Measurements from ENCODE around the gene SPATA25.

- no peak for TF ChIP-seq CTCF (IDR thresholded peaks at IDR 0.05; ENCODE audit: insufficient read depth, low read length, poor library complexity, severe bottlenecking)
- TF ChIP-seq EZH2phosphoT487 (conservative IDR thresholded peaks at IDR 0.05; ENCODE audit: low read length): no peak
These were observed 9.2 kb downstream of the SPATA25 start for GRCh38 chr20:45878076-45878761.
